ENCODE data around the gene CBX2.

CBX2 gene

DNA sequence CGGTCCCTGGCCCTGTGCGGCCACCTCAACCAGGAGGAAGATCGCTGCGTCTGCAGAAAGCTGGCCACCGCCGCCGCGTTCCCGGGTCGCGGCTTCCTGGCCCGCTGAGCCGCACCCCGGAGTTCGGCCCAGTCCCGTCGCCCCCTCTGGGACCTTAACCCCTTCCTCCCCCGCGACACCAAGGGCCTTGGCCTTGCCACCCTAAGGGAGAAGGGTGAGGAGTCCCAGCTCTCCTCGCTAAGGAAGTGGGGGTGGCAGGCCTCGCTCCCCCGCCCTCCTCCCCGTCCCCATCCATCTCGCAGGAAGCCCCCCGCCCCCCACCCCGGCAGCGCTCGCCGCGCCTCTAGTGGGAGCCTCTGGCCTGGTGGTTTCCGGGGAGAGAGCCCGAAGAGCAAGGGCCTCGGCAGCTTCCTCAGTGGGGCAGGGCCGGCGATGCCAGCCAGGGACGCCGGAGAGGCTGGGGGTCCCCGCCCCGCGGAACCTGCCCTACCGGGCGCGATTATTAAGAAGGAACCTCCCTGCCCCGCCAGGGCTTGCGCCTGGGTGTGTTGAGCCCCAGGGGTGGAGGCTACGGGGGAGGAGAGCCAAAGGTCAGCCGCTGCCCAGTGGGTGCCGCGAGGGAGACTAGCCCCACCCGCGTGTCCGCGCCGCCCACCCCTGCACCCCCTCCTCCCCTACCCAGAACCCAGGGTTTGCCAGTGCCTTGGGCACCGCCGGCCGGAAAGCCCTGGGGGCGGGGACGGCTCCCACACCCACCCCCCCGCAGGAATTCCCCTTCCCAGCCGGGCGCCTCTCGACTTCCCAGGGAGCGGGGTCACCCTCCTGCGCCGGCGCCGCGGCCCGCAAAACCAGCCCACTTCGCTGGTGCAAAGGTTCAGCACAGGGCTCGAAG, 54.5 kb downstream of the CBX2 start:
- DNase-seq = no peak

DNA sequence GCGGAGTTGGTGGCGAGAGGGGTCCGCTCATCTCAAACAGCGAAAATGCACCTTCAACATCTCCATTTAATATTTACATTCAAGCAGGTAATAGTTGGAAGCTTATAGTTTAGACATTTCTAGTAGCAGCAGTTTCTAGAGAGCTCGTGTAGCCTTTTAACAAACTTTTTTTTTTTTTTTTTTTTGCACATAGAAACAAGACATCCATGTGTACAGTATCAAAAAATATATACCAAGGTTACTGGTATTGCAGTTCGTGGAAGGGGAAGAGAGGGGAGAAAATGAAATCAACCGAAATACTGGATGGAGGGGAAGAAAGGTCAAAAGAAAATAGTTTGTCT, 55.1 kb downstream of the CBX2 start:
- no peak for DNase-seq

GRCh38 chr17:79833744-79834564, 56.0 kb downstream of the CBX2 start:
- no peak for DNase-seq

DNA sequence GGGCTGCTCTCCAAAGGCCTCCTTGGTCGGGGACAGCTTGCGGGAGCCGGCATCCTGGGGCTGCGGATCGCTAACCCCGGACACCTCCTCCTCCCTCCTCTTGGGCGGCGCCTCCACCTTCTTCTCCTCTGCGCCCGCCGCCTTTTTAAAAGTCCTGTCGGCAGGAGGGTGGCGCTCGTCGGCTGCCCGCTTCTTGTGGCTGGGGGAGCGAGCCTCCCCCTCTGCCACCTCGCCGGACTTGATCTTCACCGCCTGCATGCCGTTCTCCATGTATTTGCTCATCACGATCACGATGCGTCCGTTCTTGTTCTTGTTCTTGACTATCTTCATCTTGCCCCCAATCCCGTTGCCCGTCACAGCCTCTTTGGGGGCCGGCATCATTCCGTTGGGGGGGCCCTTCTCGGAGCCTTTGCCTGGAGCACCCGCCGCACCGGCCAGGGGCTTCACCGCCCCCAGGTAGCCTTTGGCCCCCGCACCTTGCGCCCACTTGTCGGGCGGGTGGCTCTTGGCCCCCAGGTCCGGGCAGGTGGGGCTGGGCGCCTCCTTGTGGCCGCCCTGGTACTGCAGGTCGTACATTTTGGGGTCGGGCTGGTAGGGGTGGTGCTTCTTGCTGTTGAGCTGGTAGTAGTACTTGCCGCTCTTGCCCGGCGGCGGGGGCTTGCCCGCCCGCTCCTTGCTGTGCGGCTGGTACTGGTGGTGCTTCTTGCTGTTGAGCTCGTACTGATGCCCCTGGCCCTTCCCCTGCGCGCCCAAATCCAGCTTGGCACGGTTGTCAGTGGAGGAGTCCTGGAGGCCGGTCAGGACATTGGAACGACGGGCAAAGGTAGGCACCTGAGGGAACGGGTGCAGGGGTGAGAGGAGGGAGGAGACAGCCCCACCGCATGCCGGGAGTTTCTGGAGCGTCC, 56.9 kb downstream of the CBX2 start:
- no peak for DNase-seq

DNA sequence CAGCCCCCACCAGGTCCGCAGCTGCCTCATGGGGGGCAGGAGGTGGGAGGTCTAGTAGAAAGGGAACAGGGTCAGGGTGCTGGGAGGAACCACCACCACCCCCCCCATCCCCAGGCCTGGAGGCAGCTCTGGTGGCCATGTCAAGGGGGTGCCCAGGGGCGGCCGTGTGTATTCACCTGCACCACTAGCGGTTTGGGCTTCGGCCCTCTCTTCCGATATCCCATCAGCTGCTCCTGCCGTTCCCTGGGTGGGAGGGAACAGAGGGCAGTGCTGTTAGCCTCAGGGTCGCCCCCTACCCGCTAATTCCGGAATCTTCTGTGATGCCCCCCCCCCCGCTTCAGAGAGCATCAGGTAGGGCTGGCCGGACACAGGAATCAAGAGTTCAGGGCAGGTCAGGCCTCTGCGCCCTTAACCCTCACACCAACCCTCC, 57.5 kb downstream of the CBX2 start:
- no peak for DNase-seq

DNA sequence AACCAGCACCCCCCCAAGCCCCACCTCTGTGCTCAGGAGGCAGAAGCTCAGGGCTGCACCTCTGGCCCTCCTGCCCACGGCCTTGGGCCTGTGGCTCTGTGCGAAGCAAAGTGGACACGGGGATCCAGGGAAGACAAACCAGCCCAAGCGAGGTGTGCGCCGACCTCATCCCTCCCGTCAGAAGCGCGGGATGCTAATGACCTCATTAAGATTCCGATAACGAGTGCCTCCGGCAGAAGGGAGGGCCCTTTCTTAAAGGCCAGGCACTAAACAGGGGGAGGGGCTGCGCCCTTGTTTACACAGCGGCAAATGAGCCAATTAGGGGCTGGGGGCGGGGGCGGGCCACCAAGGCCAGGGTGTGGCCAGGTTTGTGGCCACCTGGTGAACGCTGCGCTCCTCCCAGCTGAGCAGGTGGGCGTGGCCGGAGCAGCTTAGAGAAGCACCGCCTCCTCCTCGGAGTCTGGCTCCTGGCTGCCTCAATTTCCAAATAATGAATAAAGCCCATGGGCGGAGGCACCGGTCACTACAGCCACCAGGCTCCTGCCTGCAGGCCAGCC, 58.1 kb downstream of the CBX2 start:
- DNase-seq = no peak

- no peak for DNase-seq
These were observed 58.6 kb downstream of the CBX2 start for GRCh38 chr17:79836510-79836971.

DNA sequence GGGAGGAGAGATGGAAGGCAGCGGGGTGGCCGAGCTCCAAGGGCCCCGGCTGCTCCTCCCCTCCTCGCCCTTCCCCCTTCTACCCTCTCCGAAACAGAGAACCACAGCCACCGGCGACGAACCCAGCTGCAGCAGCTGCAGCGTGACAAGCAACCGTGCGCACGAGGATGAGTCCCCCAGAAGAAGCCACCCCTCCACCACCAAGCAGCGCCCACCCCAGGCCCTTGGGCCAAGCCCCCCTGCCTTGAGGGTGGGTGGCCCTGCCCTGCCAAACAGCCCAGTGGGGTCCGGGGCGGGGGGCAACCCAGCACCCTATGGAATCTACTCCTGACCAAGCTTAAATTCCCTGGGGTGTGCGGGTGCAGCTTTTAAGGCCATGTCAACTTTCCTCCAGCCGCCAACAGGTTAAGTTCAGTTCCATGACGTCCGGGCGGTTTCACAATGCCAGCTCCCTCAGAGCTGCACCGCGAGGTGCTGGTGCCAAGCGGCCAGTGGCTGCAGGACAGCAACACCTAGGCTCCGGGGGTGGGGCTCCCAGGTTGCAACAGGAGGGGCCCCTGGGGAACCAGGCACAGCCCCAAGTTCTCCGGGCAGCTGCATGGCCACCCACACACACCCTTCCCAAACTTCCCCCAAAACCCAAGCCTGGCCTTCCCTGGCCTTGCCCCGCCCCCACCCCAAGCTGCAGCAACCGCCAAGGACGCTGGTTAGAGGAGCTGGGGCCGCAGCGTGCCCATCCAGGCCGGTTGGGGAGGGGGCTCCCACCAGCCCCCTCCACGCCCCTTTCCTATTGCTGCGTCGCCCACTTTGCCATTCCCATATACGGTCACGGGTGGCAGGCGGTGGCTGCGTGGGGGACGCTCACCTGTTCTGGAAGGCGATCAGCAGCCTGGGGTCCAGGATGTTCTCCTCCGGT, 59.3 kb downstream of the CBX2 start:
- no peak for DNase-seq

Data from DMS79 treated with DMSO at 0.1 percent for 48 hours (cell line).